ENCODE data around the gene THRA. TPM values are rescaled to one million over a fixed set of nuclear protein-coding genes. Genes with fewer than 3 reads are reported as not detected.

The THRA gene
- total and polyA plus RNA-seq, 2 donors (not counting 3 experiments of a cell fraction or from before 2014, with no cell fraction given): 17.4 to 29.6 TPM

- FAIRE-seq (no peak), DNase-seq (ENCODE audit: low read depth, low spot score) (no peak)
- no peak overlapping the region for H2AFZ ChIP-seq (ENCODE audit: low read depth, low read length)
- no peaks in the 10 kb centered on the region for H4K20me1 ChIP-seq (replicated peaks; ENCODE audit: control insufficient read depth, extremely low read depth, insufficient read depth, low read length)
- no peaks in the 10 kb centered on the region for H3K9me1 ChIP-seq (replicated peaks; ENCODE audit: control insufficient read depth, extremely low read depth, insufficient read depth, low read length)
- no TSS peak for BruUV-seq (replicated peaks)
- dilution Hi-C loops (cut with MboI; ENCODE audit: extremely low pct_ligation_motif_present, low sequenced_read_pairs) (no loop called here), intact Hi-C loops (cut with micrococcal nuclease) (loop anchor here (1.0 kb wide), 2 partner anchors 10 to 82 kb away; no protein-coding TSS in a partner anchor)
- peaks cover 34% of the 10 kb centered on the region for H3K4me1 ChIP-seq (ENCODE audit: control insufficient read depth, extremely low read depth, insufficient read depth, low read length)
- no peaks in the 10 kb centered on the region for H3K79me2 ChIP-seq (ENCODE audit: control insufficient read depth, insufficient read depth, low read length)
- H3K9ac ChIP-seq (replicated peaks; ENCODE audit: extremely low read depth, insufficient read depth, low read length): peak overlapping the region; percentile 75
- peak overlapping the region in 1 of 3 experiments; percentile 28 for H3K4me3 ChIP-seq (replicated peaks in 1 of 3; ENCODE audit: insufficient read depth in 1 of 3, low read depth in 1 of 3, low read length in 3 of 3)
- H3K27ac ChIP-seq (ENCODE audit: insufficient read depth, low read depth, low read length): peak overlapping the region; percentile 93
- CTCF ChIA-PET: interaction anchor here (1.1 to 5.0 kb wide), 5 partner anchors 10 to 67 kb away, joined by 3 to 138 read pairs (median 3); partner anchors contain the start of gene THRA
- H3K27me3 ChIP-seq (ENCODE audit: control insufficient read depth in 2 of 2, insufficient read depth in 2 of 2, low read length in 2 of 2): no peaks in the 10 kb centered on the region
- POLR2A ChIA-PET: interaction anchor here (0.6 to 3.7 kb wide), 3 partner anchors 8 to 256 kb away, joined by 7 to 56 read pairs (median 11); no protein-coding TSS in a partner anchor
- peak overlapping the region; percentile 68 for H3K4me2 ChIP-seq (ENCODE audit: insufficient read depth, low read length)
- H3K9me3 ChIP-seq (replicated peaks; ENCODE audit: control insufficient read depth, insufficient read depth, low read length): no peaks in the 10 kb centered on the region
- H3K36me3 ChIP-seq (ENCODE audit: control insufficient read depth in 2 of 2, extremely low read depth in 1 of 2, insufficient read depth in 2 of 2, low read length in 2 of 2): peaks cover 0 to 7% of the 10 kb centered on the region in 2 experiments
- no peak for TF ChIP-seq POLR2AphosphoS5 (IDR thresholded peaks at IDR 0.05; ENCODE audit: insufficient read depth, low read depth, low read length)
- no peak for TF ChIP-seq JUN (IDR thresholded peaks at IDR 0.05; ENCODE audit: borderline replicate concordance, insufficient read depth, insufficient read length, low read depth)
- no peak for TF ChIP-seq FOS (IDR thresholded peaks at IDR 0.05; ENCODE audit: borderline replicate concordance, insufficient read depth, low read length)
- no peak for TF ChIP-seq GATA2 (IDR thresholded peaks at IDR 0.05; ENCODE audit: insufficient read depth, insufficient read length, low read depth, low read length)
- TF ChIP-seq MAX (IDR thresholded peaks at IDR 0.05; ENCODE audit: insufficient read depth, insufficient read length): no peak
- no peak for TF ChIP-seq POLR2A (IDR thresholded peaks at IDR 0.05; ENCODE audit: low read depth, low read length)
- no peak for TF ChIP-seq EZH2 (IDR thresholded peaks at IDR 0.05; ENCODE audit: borderline replicate concordance, low read depth, low read length, severe bottlenecking)
- no peak for TF ChIP-seq CTCF (IDR thresholded peaks at IDR 0.05; ENCODE audit: extremely low read depth in 1 of 2, insufficient read depth in 1 of 2, low read depth in 1 of 2, low read length in 2 of 2)
- no peak for TF ChIP-seq MYC (IDR thresholded peaks at IDR 0.05; ENCODE audit: low read depth, low read length)
Measured at GRCh38 chr17:40101367-40102210, 38.8 kb downstream of the THRA start.

All from endothelial cell of umbilical vein (primary cell).